Thyroid gland (tissue), 4 donors: Measurements from ENCODE around the gene ERI2.

Experiments
- POLR2A ChIP-seq, 2 donors: fragments of 450-650 bp; IDR thresholded peaks; one replicate each; pipeline ENCODE4 v1.6.1; 2017; ENCODE audit warnings: antibody characterized with exemption in 2 of 2, mild to moderate bottlenecking in 2 of 2, moderate library complexity in 1 of 2
- TF ChIP-seq, protein P1 (sequence below), 6 experiments: fragments of 200-600 bp in 3 of 6; fragments of 450-650 bp in 3 of 6; sonication (generic) in 3 of 6; IDR thresholded peaks; one replicate each; pipeline ENCODE4 v1.5.1; 2016 to 2019; ENCODE audit warnings: antibody characterized with exemption in 6 of 6, mild to moderate bottlenecking in 2 of 6, inconsistent platforms in 1 of 6, moderate library complexity in 1 of 6

DNA sequence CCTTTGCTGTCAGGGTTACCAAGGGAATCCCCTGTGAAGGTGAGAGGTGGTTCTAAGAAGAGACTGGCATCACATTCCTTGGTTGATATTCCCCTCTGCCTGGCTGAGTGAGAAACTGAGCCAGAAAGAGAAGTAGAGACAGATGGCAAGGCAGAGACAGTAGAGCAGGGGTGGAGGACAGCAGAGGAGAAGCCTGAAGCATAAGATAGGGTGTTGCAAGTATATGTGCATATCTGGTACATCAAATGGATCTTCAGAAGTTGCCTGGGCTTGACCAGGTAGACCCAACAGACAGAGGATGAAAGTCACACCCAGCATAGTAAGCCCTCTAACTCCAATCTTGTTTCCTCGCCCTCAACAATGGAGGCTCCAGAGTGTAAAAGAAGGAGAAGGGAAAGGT lies 56.8 kb downstream of the ERI2 start:
- TF ChIP-seq, protein P1, sequence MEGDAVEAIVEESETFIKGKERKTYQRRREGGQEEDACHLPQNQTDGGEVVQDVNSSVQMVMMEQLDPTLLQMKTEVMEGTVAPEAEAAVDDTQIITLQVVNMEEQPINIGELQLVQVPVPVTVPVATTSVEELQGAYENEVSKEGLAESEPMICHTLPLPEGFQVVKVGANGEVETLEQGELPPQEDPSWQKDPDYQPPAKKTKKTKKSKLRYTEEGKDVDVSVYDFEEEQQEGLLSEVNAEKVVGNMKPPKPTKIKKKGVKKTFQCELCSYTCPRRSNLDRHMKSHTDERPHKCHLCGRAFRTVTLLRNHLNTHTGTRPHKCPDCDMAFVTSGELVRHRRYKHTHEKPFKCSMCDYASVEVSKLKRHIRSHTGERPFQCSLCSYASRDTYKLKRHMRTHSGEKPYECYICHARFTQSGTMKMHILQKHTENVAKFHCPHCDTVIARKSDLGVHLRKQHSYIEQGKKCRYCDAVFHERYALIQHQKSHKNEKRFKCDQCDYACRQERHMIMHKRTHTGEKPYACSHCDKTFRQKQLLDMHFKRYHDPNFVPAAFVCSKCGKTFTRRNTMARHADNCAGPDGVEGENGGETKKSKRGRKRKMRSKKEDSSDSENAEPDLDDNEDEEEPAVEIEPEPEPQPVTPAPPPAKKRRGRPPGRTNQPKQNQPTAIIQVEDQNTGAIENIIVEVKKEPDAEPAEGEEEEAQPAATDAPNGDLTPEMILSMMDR (IDR thresholded peaks at IDR 0.05): no peak
- TF ChIP-seq POLR2A (IDR thresholded peaks at IDR 0.05): no peak
